ENCODE results near the gene NUP133. TPM values are rescaled to one million over a fixed set of nuclear protein-coding genes. Genes with fewer than 3 reads are reported as not detected.

Gene NUP133
- total and polyA plus RNA-seq, 2 donors (not counting 3 experiments of a cell fraction or from before 2014, with no cell fraction given) = 13.4 to 43.2 TPM

DNA sequence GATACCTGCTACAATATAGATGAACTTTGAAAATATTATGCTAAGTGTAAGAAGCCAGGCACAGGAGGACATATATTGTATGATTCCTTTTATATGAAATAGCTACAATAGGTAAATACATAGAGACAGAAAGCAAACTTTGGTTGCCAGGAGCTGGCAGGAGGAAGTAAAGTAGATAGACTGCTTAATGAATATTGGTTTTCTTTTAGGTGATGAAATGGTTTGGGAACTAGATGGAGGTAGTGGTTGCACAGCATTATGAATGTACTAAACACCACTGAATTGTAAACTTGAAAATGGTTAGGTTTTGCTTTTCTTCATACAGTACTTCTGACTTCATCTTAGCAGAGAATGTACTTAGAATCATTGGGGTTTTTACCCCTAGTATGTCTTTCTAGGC, 28.8 kb upstream of the NUP133 start:
- BruUV-seq (replicated peaks) = no TSS peak
- Histone ChIP-seq H3K4me3 (replicated peaks in 1 of 3; ENCODE audit: insufficient read depth in 1 of 3, low read depth in 1 of 3, low read length in 3 of 3) (no peak overlapping the region), H3K79me2 (ENCODE audit: control insufficient read depth, insufficient read depth, low read length) (no peaks in the 10 kb centered on the region), H3K9me3 (replicated peaks; ENCODE audit: control insufficient read depth, insufficient read depth, low read length) (no peaks in the 10 kb centered on the region), H3K9ac (replicated peaks; ENCODE audit: extremely low read depth, insufficient read depth, low read length) (no peak overlapping the region), H4K20me1 (replicated peaks; ENCODE audit: control insufficient read depth, extremely low read depth, insufficient read depth, low read length) (no peaks in the 10 kb centered on the region), H3K9me1 (replicated peaks; ENCODE audit: control insufficient read depth, extremely low read depth, insufficient read depth, low read length) (no peaks in the 10 kb centered on the region), H3K4me1 (ENCODE audit: control insufficient read depth, extremely low read depth, insufficient read depth, low read length) (no peaks in the 10 kb centered on the region), H3K27ac (ENCODE audit: insufficient read depth, low read depth, low read length) (no peak overlapping the region), H3K36me3 (ENCODE audit: control insufficient read depth in 2 of 2, extremely low read depth in 1 of 2, insufficient read depth in 2 of 2, low read length in 2 of 2) (peaks cover 7 to 9% of the 10 kb centered on the region in 2 experiments), H3K4me2 (ENCODE audit: insufficient read depth, low read length) (no peak overlapping the region), H2AFZ (ENCODE audit: low read depth, low read length) (no peak overlapping the region), H3K27me3 (ENCODE audit: control insufficient read depth in 2 of 2, insufficient read depth in 2 of 2, low read length in 2 of 2) (no peaks in the 10 kb centered on the region)
- dilution Hi-C loops (cut with MboI; ENCODE audit: extremely low pct_ligation_motif_present, low sequenced_read_pairs) (no loop called here), intact Hi-C loops (cut with micrococcal nuclease) (no loop called here)
- DNase-seq (ENCODE audit: low read depth, low spot score) (no peak), FAIRE-seq (no peak)
- no peak for TF ChIP-seq POLR2AphosphoS5 (IDR thresholded peaks at IDR 0.05; ENCODE audit: insufficient read depth, low read depth, low read length)
- no peak for TF ChIP-seq JUN (IDR thresholded peaks at IDR 0.05; ENCODE audit: borderline replicate concordance, insufficient read depth, insufficient read length, low read depth)
- TF ChIP-seq EZH2 (IDR thresholded peaks at IDR 0.05; ENCODE audit: borderline replicate concordance, low read depth, low read length, severe bottlenecking) = no peak
- no peak for TF ChIP-seq MYC (IDR thresholded peaks at IDR 0.05; ENCODE audit: low read depth, low read length)
- TF ChIP-seq POLR2A (IDR thresholded peaks at IDR 0.05; ENCODE audit: low read depth, low read length) = no peak
- no peak for TF ChIP-seq GATA2 (IDR thresholded peaks at IDR 0.05; ENCODE audit: insufficient read depth, insufficient read length, low read depth, low read length)
- TF ChIP-seq FOS (IDR thresholded peaks at IDR 0.05; ENCODE audit: borderline replicate concordance, insufficient read depth, low read length) = no peak
- TF ChIP-seq, protein P1, sequence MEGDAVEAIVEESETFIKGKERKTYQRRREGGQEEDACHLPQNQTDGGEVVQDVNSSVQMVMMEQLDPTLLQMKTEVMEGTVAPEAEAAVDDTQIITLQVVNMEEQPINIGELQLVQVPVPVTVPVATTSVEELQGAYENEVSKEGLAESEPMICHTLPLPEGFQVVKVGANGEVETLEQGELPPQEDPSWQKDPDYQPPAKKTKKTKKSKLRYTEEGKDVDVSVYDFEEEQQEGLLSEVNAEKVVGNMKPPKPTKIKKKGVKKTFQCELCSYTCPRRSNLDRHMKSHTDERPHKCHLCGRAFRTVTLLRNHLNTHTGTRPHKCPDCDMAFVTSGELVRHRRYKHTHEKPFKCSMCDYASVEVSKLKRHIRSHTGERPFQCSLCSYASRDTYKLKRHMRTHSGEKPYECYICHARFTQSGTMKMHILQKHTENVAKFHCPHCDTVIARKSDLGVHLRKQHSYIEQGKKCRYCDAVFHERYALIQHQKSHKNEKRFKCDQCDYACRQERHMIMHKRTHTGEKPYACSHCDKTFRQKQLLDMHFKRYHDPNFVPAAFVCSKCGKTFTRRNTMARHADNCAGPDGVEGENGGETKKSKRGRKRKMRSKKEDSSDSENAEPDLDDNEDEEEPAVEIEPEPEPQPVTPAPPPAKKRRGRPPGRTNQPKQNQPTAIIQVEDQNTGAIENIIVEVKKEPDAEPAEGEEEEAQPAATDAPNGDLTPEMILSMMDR (IDR thresholded peaks at IDR 0.05; ENCODE audit: extremely low read depth in 1 of 2, insufficient read depth in 1 of 2, low read depth in 1 of 2, low read length in 2 of 2) = no peak
- TF ChIP-seq MAX (IDR thresholded peaks at IDR 0.05; ENCODE audit: insufficient read depth, insufficient read length) = no peak
- ChIA-PET CTCF (interaction anchor here (1.1 kb wide), 1 partner anchor 22 kb away, joined by 3 read pairs; no protein-coding TSS in a partner anchor), POLR2A (interaction anchor here (0.7 kb wide), 1 partner anchor 771 kb away, joined by 3 read pairs; no protein-coding TSS in a partner anchor)

Data from endothelial cell of umbilical vein (primary cell).